ENCODE data around the gene HIPK2. TPM values are rescaled to one million over a fixed set of nuclear protein-coding genes. Genes with fewer than 3 reads are reported as not detected.

Gene HIPK2
- total RNA-seq, 2 experiments from 2014 or later, result 6.2 to 7.9 TPM

GRCh38 chr7:139683137-139683921 is 94.5 kb downstream of the HIPK2 start:
- Histone ChIP-seq H3K27ac (ENCODE audit: low read depth, low read length, poor library complexity, severe bottlenecking) (no peak overlapping the region), H3K9me2 (ENCODE audit: insufficient read depth, low read length) (no peaks in the 10 kb centered on the region), H2AFZ (ENCODE audit: low read length) (no peak overlapping the region), H3K4me3 (ENCODE audit: low read depth, low read length, poor library complexity, severe bottlenecking) (no peak overlapping the region), H3K4me2 (ENCODE audit: low read length) (no peak overlapping the region), H3K79me2 (ENCODE audit: insufficient read depth, low read depth, low read length) (no peaks in the 10 kb centered on the region), H3K4me1 (ENCODE audit: insufficient read depth, low read length, poor library complexity, severe bottlenecking) (no peaks in the 10 kb centered on the region), H3K9me3 (ENCODE audit: low read length) (no peaks in the 10 kb centered on the region), H3K36me3 (ENCODE audit: insufficient read depth, low read length) (no peaks in the 10 kb centered on the region), H4K20me1 (ENCODE audit: insufficient read depth, low read length) (no peaks in the 10 kb centered on the region)
- no TSS peak for BruUV-seq (replicated peaks)
- intact Hi-C loops (cut with micrococcal nuclease; ENCODE audit: unreplicated experiment), result no loop called here
- no peak for DNase-seq (ENCODE audit: low spot score)
- CTCF ChIA-PET (ENCODE audit: unreplicated experiment), result no interaction called here
- POLR2A ChIA-PET, result interaction anchor here (0.5 kb wide), 2 partner anchors 19 to 821 kb away, joined by 4 read pairs; no protein-coding TSS in a partner anchor
- TF ChIP-seq CTCF (conservative IDR thresholded peaks at IDR 0.05; ENCODE audit: low read length) (no peak), EZH2phosphoT487 (IDR thresholded peaks at IDR 0.05; ENCODE audit: borderline replicate concordance, low read depth, low read length) (no peak)

GRCh38 chr7:139682136-139683013 is 95.4 kb downstream of the HIPK2 start:
- intact Hi-C loops (cut with micrococcal nuclease; ENCODE audit: unreplicated experiment), result no loop called here
- Histone ChIP-seq H3K9me2 (ENCODE audit: insufficient read depth, low read length) (no peaks in the 10 kb centered on the region), H2AFZ (ENCODE audit: low read length) (no peak overlapping the region), H3K4me2 (ENCODE audit: low read length) (no peak overlapping the region), H3K36me3 (ENCODE audit: insufficient read depth, low read length) (no peaks in the 10 kb centered on the region), H3K4me1 (ENCODE audit: insufficient read depth, low read length, poor library complexity, severe bottlenecking) (no peaks in the 10 kb centered on the region), H3K27ac (ENCODE audit: low read depth, low read length, poor library complexity, severe bottlenecking) (no peak overlapping the region), H3K4me3 (ENCODE audit: low read depth, low read length, poor library complexity, severe bottlenecking) (no peak overlapping the region), H3K9me3 (ENCODE audit: low read length) (no peaks in the 10 kb centered on the region), H3K79me2 (ENCODE audit: insufficient read depth, low read depth, low read length) (no peaks in the 10 kb centered on the region), H4K20me1 (ENCODE audit: insufficient read depth, low read length) (no peaks in the 10 kb centered on the region)
- no TSS peak for BruUV-seq (replicated peaks)
- no peak for DNase-seq (ENCODE audit: low spot score)
- POLR2A ChIA-PET, result interaction anchor here (0.5 kb wide), 1 partner anchor 822 kb away, joined by 4 read pairs; no protein-coding TSS in a partner anchor
- CTCF ChIA-PET (ENCODE audit: unreplicated experiment), result no interaction called here
- no peak for TF ChIP-seq EZH2phosphoT487 (IDR thresholded peaks at IDR 0.05; ENCODE audit: borderline replicate concordance, low read depth, low read length)

- POLR2A ChIA-PET, result no interaction called here
- TF ChIP-seq EZH2phosphoT487 (IDR thresholded peaks at IDR 0.05; ENCODE audit: borderline replicate concordance, low read depth, low read length), result no peak
- TF ChIP-seq CTCF (conservative IDR thresholded peaks at IDR 0.05; ENCODE audit: low read length), result no peak
- H3K9me3 ChIP-seq (ENCODE audit: low read length), result no peaks in the 10 kb centered on the region
- no peak overlapping the region for H3K27ac ChIP-seq (ENCODE audit: low read depth, low read length, poor library complexity, severe bottlenecking)
- no peaks in the 10 kb centered on the region for H4K20me1 ChIP-seq (ENCODE audit: insufficient read depth, low read length)
- no peak overlapping the region for H3K4me2 ChIP-seq (ENCODE audit: low read length)
- H3K4me3 ChIP-seq (ENCODE audit: low read depth, low read length, poor library complexity, severe bottlenecking), result no peak overlapping the region
- DNase-seq (ENCODE audit: low spot score), result no peak
- no peaks in the 10 kb centered on the region for H3K36me3 ChIP-seq (ENCODE audit: insufficient read depth, low read length)
- CTCF ChIA-PET (ENCODE audit: unreplicated experiment), result no interaction called here
- no peak overlapping the region for H2AFZ ChIP-seq (ENCODE audit: low read length)
- H3K9me2 ChIP-seq (ENCODE audit: insufficient read depth, low read length), result no peaks in the 10 kb centered on the region
- H3K79me2 ChIP-seq (ENCODE audit: insufficient read depth, low read depth, low read length), result no peaks in the 10 kb centered on the region
- no peaks in the 10 kb centered on the region for H3K4me1 ChIP-seq (ENCODE audit: insufficient read depth, low read length, poor library complexity, severe bottlenecking)
- no TSS peak for BruUV-seq (replicated peaks)
- intact Hi-C loops (cut with micrococcal nuclease; ENCODE audit: unreplicated experiment), result no loop called here
Observed at GRCh38 chr7:139681812-139682135, 96.0 kb downstream of the HIPK2 start.
